WI38 (cell line): ENCODE measurements around the gene STK24.
A peak's percentile ranks its signal among the peaks of the same experiment; 100 is the strongest.
"Not testable (repeated sequence)": the region's sequence is repeated elsewhere in the genome, so short reads cannot be mapped to it uniquely, and the experiment has no call there.

Source experiments
- H3K4me3 ChIP-seq: 2 replicates; pipeline ENCODE4 v1.5.1; 2011; ENCODE audit warnings: low read depth, mild to moderate bottlenecking, control low read depth, low read length
- TF ChIP-seq, protein P1 (sequence below): IDR thresholded peaks from 2 replicates; pipeline ENCODE4 v1.5.1; 2012; ENCODE audit warnings: low read depth, mild to moderate bottlenecking, control low read depth, low read length

STK24 gene

GRCh38 chr13:98576963-98577835, at the start of gene STK24:
Gene STK24 (minus strand): TSS chr13:98577107. CDS start chr13:98576786, 321 bp downstream.
- peak within 1 kb of the TSS; percentile 72 for H3K4me3 ChIP-seq
- TF ChIP-seq, protein P1, sequence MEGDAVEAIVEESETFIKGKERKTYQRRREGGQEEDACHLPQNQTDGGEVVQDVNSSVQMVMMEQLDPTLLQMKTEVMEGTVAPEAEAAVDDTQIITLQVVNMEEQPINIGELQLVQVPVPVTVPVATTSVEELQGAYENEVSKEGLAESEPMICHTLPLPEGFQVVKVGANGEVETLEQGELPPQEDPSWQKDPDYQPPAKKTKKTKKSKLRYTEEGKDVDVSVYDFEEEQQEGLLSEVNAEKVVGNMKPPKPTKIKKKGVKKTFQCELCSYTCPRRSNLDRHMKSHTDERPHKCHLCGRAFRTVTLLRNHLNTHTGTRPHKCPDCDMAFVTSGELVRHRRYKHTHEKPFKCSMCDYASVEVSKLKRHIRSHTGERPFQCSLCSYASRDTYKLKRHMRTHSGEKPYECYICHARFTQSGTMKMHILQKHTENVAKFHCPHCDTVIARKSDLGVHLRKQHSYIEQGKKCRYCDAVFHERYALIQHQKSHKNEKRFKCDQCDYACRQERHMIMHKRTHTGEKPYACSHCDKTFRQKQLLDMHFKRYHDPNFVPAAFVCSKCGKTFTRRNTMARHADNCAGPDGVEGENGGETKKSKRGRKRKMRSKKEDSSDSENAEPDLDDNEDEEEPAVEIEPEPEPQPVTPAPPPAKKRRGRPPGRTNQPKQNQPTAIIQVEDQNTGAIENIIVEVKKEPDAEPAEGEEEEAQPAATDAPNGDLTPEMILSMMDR = no peak

DNA sequence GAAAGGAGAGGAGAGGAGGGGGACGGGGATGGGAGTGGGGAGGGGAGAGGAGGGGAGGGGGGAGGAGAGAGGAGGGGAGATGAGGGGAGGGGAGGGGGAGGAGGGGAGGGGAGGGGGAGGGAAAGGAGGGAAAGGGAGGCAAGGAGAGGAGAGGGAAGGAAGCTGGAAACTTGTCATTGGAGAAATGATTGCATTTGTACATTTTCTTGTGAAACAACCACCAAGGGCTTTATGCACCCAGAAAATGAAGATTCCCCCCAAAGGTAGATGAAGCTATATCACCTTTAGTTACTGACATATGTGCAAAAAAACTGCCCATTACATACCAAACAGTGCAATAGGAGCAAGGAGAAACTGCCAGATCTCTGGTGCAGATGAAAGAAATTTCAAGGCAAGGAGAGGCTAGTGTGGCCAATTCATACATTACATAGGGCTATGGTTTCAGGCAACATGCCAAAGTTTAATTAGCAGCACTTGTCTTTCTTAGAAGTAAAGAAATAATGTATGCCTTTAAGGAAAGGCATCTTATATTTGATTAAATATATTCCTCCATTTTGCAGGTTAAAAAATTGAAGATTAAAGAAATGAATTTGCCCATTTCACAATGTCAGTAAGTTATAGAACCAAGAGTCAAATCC, 49.5 kb upstream of the STK24 start:
- TF ChIP-seq, protein P1 = no peak

GRCh38 chr13:98624589-98624988, 47.7 kb upstream of the STK24 start:
- not testable (repeated sequence) for H3K4me3 ChIP-seq

More for the DNA sequence above, 49.5 kb upstream of the STK24 start:
- no peak overlapping the region for H3K4me3 ChIP-seq

DNA sequence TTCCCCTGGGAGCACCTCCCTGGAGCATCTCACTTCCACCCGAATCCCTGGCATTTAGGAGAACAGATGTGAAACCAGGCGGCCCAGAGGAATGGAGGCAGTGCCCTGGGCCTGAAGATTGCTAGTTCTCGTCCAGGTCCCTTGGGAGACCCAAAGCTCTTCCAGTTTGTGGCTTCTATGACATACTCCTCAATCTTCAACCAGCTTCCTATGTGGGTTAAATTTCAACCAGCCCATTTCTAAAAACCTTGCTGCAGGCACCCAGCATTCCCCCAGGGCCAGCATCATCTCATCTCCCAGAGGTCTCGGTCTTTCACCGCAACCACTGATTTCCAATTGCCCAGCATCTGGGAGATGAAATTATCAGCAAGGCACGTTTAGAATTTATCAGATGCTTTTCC, 46.0 kb upstream of the STK24 start:
- no peak overlapping the region for H3K4me3 ChIP-seq
- TF ChIP-seq, protein P1 = no peak

- no peak overlapping the region for H3K4me3 ChIP-seq
- TF ChIP-seq, protein P1 = no peak
Observed at GRCh38 chr13:98619556-98619955, 42.6 kb upstream of the STK24 start.

DNA sequence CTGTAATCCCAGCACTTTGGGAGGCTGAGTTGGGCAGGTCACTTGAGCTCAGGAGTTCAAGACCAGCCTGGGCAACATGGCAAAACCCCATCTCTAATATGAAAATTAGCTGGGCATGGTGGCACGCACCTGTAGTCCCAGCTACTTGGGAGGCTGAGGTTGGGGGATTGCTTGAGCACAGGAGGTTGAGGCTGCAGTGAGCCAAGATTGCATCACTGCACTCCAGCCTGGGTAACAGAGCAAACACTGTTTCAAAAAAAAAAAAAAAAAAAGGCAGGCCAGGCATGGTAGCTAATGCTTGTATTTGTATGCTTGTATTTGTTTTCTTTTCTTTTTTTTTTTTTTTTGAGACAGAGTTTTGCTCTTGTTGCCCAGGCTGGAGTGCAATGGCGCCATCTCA, 38.7 kb upstream of the STK24 start:
- not testable (repeated sequence) for H3K4me3 ChIP-seq

DNA sequence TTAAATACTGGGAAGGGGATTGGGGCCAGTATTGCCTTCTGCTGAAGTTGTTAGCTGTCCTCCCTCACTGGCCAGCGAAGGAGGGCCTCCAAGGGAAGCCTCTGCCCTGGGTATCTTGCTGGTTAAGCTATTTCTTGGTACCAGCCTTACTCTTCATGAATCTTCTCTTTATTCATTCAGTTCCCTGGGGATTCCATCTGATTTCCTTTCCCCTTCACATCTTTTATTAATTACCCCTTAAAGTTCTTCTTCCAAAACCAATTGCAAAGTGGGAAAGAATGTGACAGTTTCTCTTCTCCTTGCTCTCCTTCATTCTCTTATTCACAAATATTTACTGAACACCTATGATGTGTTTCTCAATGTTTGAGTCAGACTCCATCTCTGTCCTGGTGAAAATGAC, 36.7 kb upstream of the STK24 start:
- TF ChIP-seq, protein P1 = no peak
- H3K4me3 ChIP-seq = no peak overlapping the region

DNA sequence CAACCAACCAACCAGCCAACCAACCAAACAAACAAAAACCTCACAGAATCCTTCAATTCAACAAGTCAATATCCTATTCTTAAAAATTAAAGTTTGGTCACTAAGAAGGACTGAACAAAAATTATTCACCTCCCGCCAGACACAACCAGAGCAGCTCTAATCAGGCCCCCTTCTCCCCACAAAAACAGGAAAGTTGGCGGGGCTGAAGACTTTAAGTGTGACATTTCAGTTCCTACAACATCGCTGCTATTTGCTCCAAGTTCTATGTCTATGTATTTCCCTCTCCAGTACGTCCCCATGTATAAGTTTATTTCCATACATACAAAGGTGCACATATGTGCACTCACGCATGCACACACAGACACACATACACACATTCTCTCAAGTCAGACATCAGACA, 32.8 kb upstream of the STK24 start:
- TF ChIP-seq, protein P1 = no peak
- no peak overlapping the region for H3K4me3 ChIP-seq
